HCT116 (cell line): ENCODE results near the gene EFCAB8.

Experiments
- CTCF ChIP-seq, 3 experiments: fragments of 200-600 bp in 1 of 3; sonication (generic) in 1 of 3; IDR thresholded peaks in 2 of 3; conservative IDR thresholded peaks in 1 of 3; 2 replicates each; pipeline ENCODE4 v1.5.1; 2012 to 2017; ENCODE audit warnings: low read depth in 2 of 3, low read length in 2 of 3, antibody characterized with exemption in 1 of 3, borderline replicate concordance in 1 of 3, control low read depth in 1 of 3, mild to moderate bottlenecking in 1 of 3, mixed read lengths in 1 of 3, mixed run types in 1 of 3, moderate library complexity in 1 of 3; ENCODE audit not compliant: insufficient read depth in 1 of 3
- EGR1 ChIP-seq: IDR thresholded peaks from 2 replicates; pipeline ENCODE4 v1.6.1; 2012; ENCODE audit warnings: low read depth
- ELF1 ChIP-seq: IDR thresholded peaks from 2 replicates; pipeline ENCODE4 v1.6.1; 2012; ENCODE audit warnings: low read depth, borderline replicate concordance
- EZH2phosphoT487 ChIP-seq: fragments of 200-600 bp; IDR thresholded peaks from 2 replicates; pipeline ENCODE4 v1.6.1; 2018; ENCODE audit warnings: antibody characterized with exemption, borderline replicate concordance
- JUND ChIP-seq: IDR thresholded peaks from 2 replicates; pipeline ENCODE4 v1.6.1; 2012
- POLR2A ChIP-seq: IDR thresholded peaks from 2 replicates; pipeline ENCODE4 v1.7.0; 2011; ENCODE audit warnings: borderline replicate concordance; ENCODE audit not compliant: insufficient read depth, insufficient read length; ENCODE audit errors: extremely low read depth
- POLR2AphosphoS5 ChIP-seq: IDR thresholded peaks from 2 replicates; pipeline ENCODE4 v1.6.1; 2011; ENCODE audit warnings: mild to moderate bottlenecking, low read depth, low read length, moderate library complexity
- RAD21 ChIP-seq: IDR thresholded peaks from 2 replicates; pipeline ENCODE4 v1.6.1; 2012; ENCODE audit warnings: low read depth, mild to moderate bottlenecking
- SP1 ChIP-seq: IDR thresholded peaks from 2 replicates; pipeline ENCODE4 v1.6.1; 2012; ENCODE audit warnings: low read depth

- TF ChIP-seq CTCF (IDR thresholded peaks at IDR 0.05 in 2 of 3, conservative IDR thresholded peaks at IDR 0.05 in 1 of 3; ENCODE audit: borderline replicate concordance in 1 of 3, insufficient read depth in 1 of 3, low read depth in 2 of 3, low read length in 2 of 3) (no peak), JUND (no peak), EGR1 (no peak), POLR2AphosphoS5 (no peak), EZH2phosphoT487 (no peak), ELF1 (no peak), SP1 (no peak), POLR2A (no peak), RAD21 (no peak)
Measured at GRCh38 chr20:32946629-32947028, 87.9 kb downstream of the EFCAB8 start.
